Uterus (tissue), 4 donors: ENCODE data around the gene COPZ1. TPM values are rescaled to one million over a fixed set of nuclear protein-coding genes. Genes with fewer than 3 reads are reported as not detected.

ENCODE experiments used
- DNase-seq, 2 donors: peaks; one replicate each; pipeline ENCODE4 v3.0.0-alpha.2; 2019 to 2020
- H3K27ac ChIP-seq, 2 donors: fragments of 200-600 bp; sonication (generic); 1 replicate in 1 of 2; 2 replicates in 1 of 2; pipeline ENCODE4 v1.5.1; 2016 to 2018
- H3K27me3 ChIP-seq, 2 donors: fragments of 200-600 bp; sonication (generic); one replicate each; pipeline ENCODE4 v1.5.1; 2018 to 2019; ENCODE audit warnings: control low read depth in 1 of 2
- H3K36me3 ChIP-seq, 2 donors: fragments of 200-600 bp; sonication (generic); one replicate each; pipeline ENCODE4 v1.5.1; 2019; ENCODE audit warnings: control low read depth in 1 of 2
- H3K4me1 ChIP-seq, 2 donors: fragments of 200-600 bp; sonication (generic); one replicate each; pipeline ENCODE4 v1.5.1; 2018 to 2019; ENCODE audit warnings: control low read depth in 1 of 2
- H3K4me3 ChIP-seq, 2 donors: fragments of 200-600 bp; sonication (generic); 1 replicate in 1 of 2; 2 replicates in 1 of 2; pipeline ENCODE4 v1.5.1; 2018 to 2019; ENCODE audit warnings: mild to moderate bottlenecking in 1 of 2
- H3K9me3 ChIP-seq, 2 donors: fragments of 200-600 bp; sonication (generic); one replicate each; pipeline ENCODE4 v1.5.1; 2019; ENCODE audit warnings: control low read depth in 1 of 2
- CTCF ChIP-seq, 4 experiments: fragments of 200-600 bp in 2 of 4; fragments of 450-650 bp in 2 of 4; sonication (generic) in 2 of 4; IDR thresholded peaks; one replicate each; pipeline ENCODE4 v1.5.1; 2016 to 2019; ENCODE audit warnings: antibody characterized with exemption in 4 of 4, mild to moderate bottlenecking in 2 of 4, moderate library complexity in 1 of 4
- POLR2A ChIP-seq, 2 donors: fragments of 450-650 bp; IDR thresholded peaks; one replicate each; pipeline ENCODE4 v1.6.1; 2016; ENCODE audit warnings: antibody characterized with exemption in 2 of 2, mild to moderate bottlenecking in 1 of 2, moderate library complexity in 1 of 2
- intact Hi-C: fragments of 100-400 bp; cut with DNase I; formaldehyde crosslinking; loops from one replicate; pipeline ENCODE4 v1.15.1; 2023; ENCODE audit warnings: low total_unique reads
- total RNA-seq, 4 donors: library from RNA; depleted of rRNA in 3 of 4; stranded (reverse); fragments of >200 nt in 3 of 4; gene quantifications; one replicate each; pipeline versions ENCODE4 v1.1.0 to v1.2.4, GENCODE V29; 2014 to 2023
- donor health status: DM: yes; HTN: yes; CAD: no.

COPZ1 gene
- total RNA-seq, 4 donors from 2014 or later: 32.3 to 141 (median 120) TPM

GRCh38 chr12:54387114-54387467, 62.2 kb downstream of the COPZ1 start:
- Histone ChIP-seq H3K36me3 (no peaks in the 10 kb centered on the region), H3K9me3 (no peaks in the 10 kb centered on the region), H3K4me1 (no peaks in the 10 kb centered on the region), H3K27ac (no peak overlapping the region), H3K4me3 (no peak overlapping the region), H3K27me3 (no peaks in the 10 kb centered on the region)
- TF ChIP-seq POLR2A (IDR thresholded peaks at IDR 0.05) (no peak), CTCF (IDR thresholded peaks at IDR 0.05) (no peak)
- DNase-seq: no peak
- intact Hi-C loops: no loop called here

GRCh38 chr12:54388237-54389133, 63.6 kb downstream of the COPZ1 start:
- Histone ChIP-seq H3K27me3 (no peaks in the 10 kb centered on the region), H3K27ac (no peak overlapping the region), H3K4me3 (no peak overlapping the region), H3K36me3 (no peaks in the 10 kb centered on the region), H3K9me3 (no peaks in the 10 kb centered on the region), H3K4me1 (no peaks in the 10 kb centered on the region)
- DNase-seq: no peak
- intact Hi-C loops: no loop called here
- TF ChIP-seq CTCF (IDR thresholded peaks at IDR 0.05) (no peak), POLR2A (IDR thresholded peaks at IDR 0.05) (no peak)

GRCh38 chr12:54389134-54389508, 64.2 kb downstream of the COPZ1 start:
- Histone ChIP-seq H3K27ac (no peak overlapping the region), H3K4me3 (no peak overlapping the region)
- intact Hi-C loops: no loop called here

GRCh38 chr12:54389607-54390175, 64.8 kb downstream of the COPZ1 start:
- H3K27me3 ChIP-seq: no peaks in the 10 kb centered on the region
- H3K9me3 ChIP-seq: no peaks in the 10 kb centered on the region
- no peaks in the 10 kb centered on the region for H3K36me3 ChIP-seq
- intact Hi-C loops: no loop called here
- H3K4me3 ChIP-seq: no peak overlapping the region
- H3K4me1 ChIP-seq: no peaks in the 10 kb centered on the region
- DNase-seq: no peak
- no peak overlapping the region for H3K27ac ChIP-seq
- TF ChIP-seq POLR2A (IDR thresholded peaks at IDR 0.05): no peak
- no peak for TF ChIP-seq CTCF (IDR thresholded peaks at IDR 0.05)

More at GRCh38 chr12:54389134-54389508, 64.2 kb downstream of the COPZ1 start:
- Histone ChIP-seq H3K27me3 (no peaks in the 10 kb centered on the region), H3K9me3 (no peaks in the 10 kb centered on the region), H3K4me1 (no peaks in the 10 kb centered on the region), H3K36me3 (no peaks in the 10 kb centered on the region)
- no peak for TF ChIP-seq CTCF (IDR thresholded peaks at IDR 0.05)
- no peak for TF ChIP-seq POLR2A (IDR thresholded peaks at IDR 0.05)
- DNase-seq: no peak

- H3K4me1 ChIP-seq: no peaks in the 10 kb centered on the region
- TF ChIP-seq POLR2A (IDR thresholded peaks at IDR 0.05) (no peak), CTCF (IDR thresholded peaks at IDR 0.05) (no peak)
- intact Hi-C loops: no loop called here
- no peaks in the 10 kb centered on the region for H3K36me3 ChIP-seq
- no peak overlapping the region for H3K4me3 ChIP-seq
- H3K27ac ChIP-seq: no peak overlapping the region
- no peak for DNase-seq
- H3K27me3 ChIP-seq: no peaks in the 10 kb centered on the region
- H3K9me3 ChIP-seq: no peaks in the 10 kb centered on the region
Observed at GRCh38 chr12:54390176-54390667, 65.3 kb downstream of the COPZ1 start.
